Mononuclear cell (primary cell): ENCODE measurements around the gene MMP8. TPM values are rescaled to one million over a fixed set of nuclear protein-coding genes. Genes with fewer than 3 reads are reported as not detected.

ENCODE experiments used
- H3K27me3 ChIP-seq: 2 replicates; pipeline ENCODE4 v1.6.0; 2011; ENCODE audit warnings: low read length, control low read depth; ENCODE audit not compliant: insufficient read depth
- H3K4me1 ChIP-seq: 2 replicates; pipeline ENCODE4 v1.5.1; 2011; ENCODE audit warnings: mild to moderate bottlenecking, low read length, control low read depth; ENCODE audit not compliant: insufficient read depth
- H3K4me3 ChIP-seq: 2 replicates; pipeline ENCODE4 v1.5.1; 2011; ENCODE audit warnings: mild to moderate bottlenecking, low read length, moderate library complexity
- H3K9me3 ChIP-seq: 2 replicates; pipeline ENCODE4 v1.5.1; 2011; ENCODE audit warnings: low read depth, mild to moderate bottlenecking, control low read depth, low read length
- total RNA-seq: library from RNA; depleted of rRNA; stranded (reverse); fragments of >200 nt; gene quantifications from one replicate; pipeline ENCODE4 v1.2.3, GENCODE V29; 2012

MMP8 gene
- total RNA-seq, 1 donor: 0.10 TPM

- H3K4me1 ChIP-seq: peaks cover 11% of the 10 kb centered on the region
- no peaks in the 10 kb centered on the region for H3K27me3 ChIP-seq
- H3K9me3 ChIP-seq: no peaks in the 10 kb centered on the region
- H3K4me3 ChIP-seq: no peak overlapping the region
Measured at GRCh38 chr11:102704841-102705240, 19.9 kb downstream of the MMP8 start.

DNA sequence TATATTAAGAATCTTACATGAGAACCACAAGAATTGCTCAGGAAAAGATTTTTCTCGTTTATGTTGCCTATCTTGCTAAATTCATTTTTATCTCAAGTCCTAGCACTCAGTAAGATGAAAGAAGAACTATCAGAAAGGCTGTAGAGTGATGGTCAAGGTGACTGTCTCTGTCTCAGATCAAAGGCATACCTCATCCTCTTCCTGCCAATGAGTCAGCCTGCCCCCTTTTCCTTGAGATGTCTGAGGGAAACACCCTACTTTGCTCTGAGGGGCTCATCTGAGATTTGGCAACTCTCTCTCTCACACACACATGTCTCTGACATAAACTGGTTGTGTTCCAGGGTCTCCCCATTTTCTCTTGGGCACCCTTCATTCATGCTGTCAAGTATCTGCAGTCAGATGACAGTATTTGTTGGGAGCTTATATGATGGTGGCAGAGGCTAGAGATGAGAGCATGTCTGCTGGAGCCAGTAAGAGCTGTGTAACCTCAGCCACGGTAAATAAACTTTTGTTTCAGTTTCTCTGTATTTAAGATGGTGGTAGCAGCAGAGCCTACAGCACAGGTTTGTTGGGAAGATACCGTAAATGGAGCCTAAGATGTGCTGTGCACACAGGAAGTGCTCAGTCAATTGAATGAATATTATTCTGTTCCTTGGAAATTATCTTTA lies 20.8 kb downstream of the MMP8 start:
- peaks cover 3% of the 10 kb centered on the region for H3K4me1 ChIP-seq

DNA sequence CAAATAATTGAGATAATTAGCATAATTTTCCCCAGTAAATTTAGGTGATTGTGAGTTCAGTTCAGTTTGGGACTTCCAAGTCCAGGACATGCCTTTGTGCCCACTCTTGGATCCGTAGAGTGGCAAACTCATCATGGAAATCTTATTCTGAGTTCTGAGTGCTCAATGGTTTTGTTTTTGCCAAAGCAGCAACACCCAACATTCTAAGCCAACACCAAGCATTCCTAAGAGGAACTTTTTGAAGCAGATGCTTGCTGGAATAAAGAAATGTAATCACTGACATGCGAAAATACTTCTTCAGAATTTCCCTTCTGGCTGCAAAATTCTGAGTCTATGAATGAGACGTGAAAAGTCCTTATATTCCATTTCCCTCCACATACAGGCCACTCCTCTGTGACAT lies 29.6 kb downstream of the MMP8 start:
- Histone ChIP-seq H3K27me3 (peaks cover 6% of the 10 kb centered on the region), H3K4me1 (no peaks in the 10 kb centered on the region), H3K9me3 (no peaks in the 10 kb centered on the region), H3K4me3 (no peak overlapping the region)

More for the DNA sequence above, 20.8 kb downstream of the MMP8 start:
- no peaks in the 10 kb centered on the region for H3K27me3 ChIP-seq
- no peak overlapping the region for H3K4me3 ChIP-seq
- no peaks in the 10 kb centered on the region for H3K9me3 ChIP-seq

GRCh38 chr11:102685754-102686153 lies 39.0 kb downstream of the MMP8 start:
- Histone ChIP-seq H3K27me3 (peaks cover 1% of the 10 kb centered on the region), H3K9me3 (no peaks in the 10 kb centered on the region), H3K4me1 (peaks cover 15% of the 10 kb centered on the region), H3K4me3 (no peak overlapping the region)

GRCh38 chr11:102685338-102685737 lies 39.4 kb downstream of the MMP8 start:
- no peak overlapping the region for H3K4me3 ChIP-seq

GRCh38 chr11:102683277-102683676 lies 41.5 kb downstream of the MMP8 start:
- H3K9me3 ChIP-seq: no peaks in the 10 kb centered on the region
- H3K27me3 ChIP-seq: no peaks in the 10 kb centered on the region
- H3K4me3 ChIP-seq: no peak overlapping the region

More at GRCh38 chr11:102685338-102685737, 39.4 kb downstream of the MMP8 start:
- H3K27me3 ChIP-seq: no peaks in the 10 kb centered on the region
- H3K4me1 ChIP-seq: peaks cover 18% of the 10 kb centered on the region
- no peaks in the 10 kb centered on the region for H3K9me3 ChIP-seq

DNA sequence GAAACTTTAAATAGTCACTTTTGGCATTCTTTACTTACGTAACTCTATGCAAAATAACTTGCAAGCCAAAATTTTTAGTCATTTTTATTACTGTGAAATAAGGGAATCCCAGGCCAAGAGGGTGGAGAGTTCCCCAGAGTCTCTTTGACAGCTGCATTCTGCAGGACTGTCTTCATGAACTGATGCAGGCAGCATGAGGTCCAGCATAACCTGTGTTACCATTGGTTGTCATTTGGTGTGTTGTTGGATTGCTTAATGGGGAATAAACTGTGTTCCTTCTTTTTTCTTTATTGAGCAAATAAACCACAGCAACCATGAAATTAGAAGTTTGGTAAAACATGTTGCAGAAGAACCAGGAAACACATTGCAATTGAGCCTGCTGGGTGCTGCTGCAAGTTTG lies 43.8 kb downstream of the MMP8 start:
- Histone ChIP-seq H3K4me3 (no peak overlapping the region), H3K4me1 (peaks cover 25% of the 10 kb centered on the region), H3K27me3 (no peaks in the 10 kb centered on the region), H3K9me3 (no peaks in the 10 kb centered on the region)

More at GRCh38 chr11:102683277-102683676, 41.5 kb downstream of the MMP8 start:
- H3K4me1 ChIP-seq: peaks cover 28% of the 10 kb centered on the region

- peaks cover 18% of the 10 kb centered on the region for H3K4me1 ChIP-seq
- H3K4me3 ChIP-seq: no peak overlapping the region
- no peaks in the 10 kb centered on the region for H3K27me3 ChIP-seq
- no peaks in the 10 kb centered on the region for H3K9me3 ChIP-seq
Measured at GRCh38 chr11:102678022-102678421, 46.7 kb downstream of the MMP8 start.

DNA sequence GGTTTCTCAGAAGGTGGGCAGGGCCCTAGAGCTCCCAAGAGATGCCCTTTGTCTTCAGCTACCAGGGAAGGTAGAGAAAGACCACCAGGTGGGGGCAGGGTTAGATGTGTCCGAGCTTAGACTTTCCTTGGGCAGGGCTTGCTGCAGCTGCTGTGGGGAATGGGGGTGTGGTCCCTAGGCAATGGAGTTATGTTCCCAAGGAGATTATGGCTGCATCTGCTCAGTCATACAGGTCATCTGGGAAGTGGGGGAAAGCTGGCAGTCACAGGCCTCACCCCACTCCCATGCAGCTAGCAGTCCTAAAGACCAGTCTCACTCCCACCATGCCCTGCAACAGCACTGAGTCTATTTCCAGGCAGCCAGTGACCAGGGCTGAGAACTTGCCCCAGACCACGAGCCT lies 48.7 kb downstream of the MMP8 start:
- Histone ChIP-seq H3K9me3 (no peaks in the 10 kb centered on the region), H3K4me3 (no peak overlapping the region), H3K27me3 (no peaks in the 10 kb centered on the region), H3K4me1 (peaks cover 16% of the 10 kb centered on the region)

GRCh38 chr11:102669664-102670063 lies 55.1 kb downstream of the MMP8 start:
- H3K4me3 ChIP-seq: no peak overlapping the region
- H3K27me3 ChIP-seq: no peaks in the 10 kb centered on the region
- H3K9me3 ChIP-seq: no peaks in the 10 kb centered on the region
- H3K4me1 ChIP-seq: no peaks in the 10 kb centered on the region

- Histone ChIP-seq H3K4me1 (no peaks in the 10 kb centered on the region), H3K4me3 (no peak overlapping the region), H3K27me3 (no peaks in the 10 kb centered on the region), H3K9me3 (no peaks in the 10 kb centered on the region)
Measured at GRCh38 chr11:102666331-102666957, 58.3 kb downstream of the MMP8 start.

- Histone ChIP-seq H3K27me3 (no peaks in the 10 kb centered on the region), H3K4me1 (no peaks in the 10 kb centered on the region)
Measured at GRCh38 chr11:102664001-102664752, 60.6 kb downstream of the MMP8 start.

DNA sequence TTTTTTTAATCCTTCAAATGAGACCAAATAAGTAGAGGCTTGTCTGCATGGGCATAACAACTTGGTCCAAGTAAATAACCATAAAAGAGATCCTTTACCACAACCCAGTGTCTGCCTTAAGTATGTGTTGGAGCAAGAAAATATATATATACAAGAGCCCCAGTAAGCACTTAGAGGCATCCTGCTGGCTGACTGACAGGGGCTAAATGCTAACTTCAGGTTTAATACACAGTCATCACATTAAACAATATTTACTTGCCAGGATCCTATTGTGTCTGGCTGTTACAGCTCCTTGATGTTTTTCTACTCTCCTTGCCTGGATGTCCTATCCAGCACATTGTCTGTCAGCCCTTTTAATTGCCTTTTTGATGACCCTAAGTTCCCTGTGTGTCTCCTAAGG lies 62.1 kb downstream of the MMP8 start:
- H3K27me3 ChIP-seq: no peaks in the 10 kb centered on the region
- H3K4me1 ChIP-seq: no peaks in the 10 kb centered on the region
- H3K9me3 ChIP-seq: no peaks in the 10 kb centered on the region
- H3K4me3 ChIP-seq: no peak overlapping the region

More at GRCh38 chr11:102664001-102664752, 60.6 kb downstream of the MMP8 start:
- no peaks in the 10 kb centered on the region for H3K9me3 ChIP-seq
- H3K4me3 ChIP-seq: no peak overlapping the region
